ENCODE data around the gene MSN. TPM values are rescaled to one million over a fixed set of nuclear protein-coding genes. Genes with fewer than 3 reads are reported as not detected.
A peak's percentile ranks its signal among the peaks of the same experiment; 100 is the strongest.

The MSN gene
- total RNA-seq, 1 donor from 2014 or later = 131 TPM

- DNase-seq (ENCODE audit: missing footprints) (peak; percentile 76), ATAC-seq (peak; percentile 59)
- intact Hi-C loops (cut with DNase I) = no loop called here
Measured at GRCh38 chrX:65697915-65698796, 30.7 kb downstream of the MSN start.

GRCh38 chrX:65702956-65703355, 35.5 kb downstream of the MSN start:
- DNase-seq (ENCODE audit: missing footprints) (no peak), ATAC-seq (no peak)
- intact Hi-C loops (cut with DNase I) = no loop called here

- DNase-seq (ENCODE audit: missing footprints) (no peak), ATAC-seq (no peak)
- intact Hi-C loops (cut with DNase I) = loop anchor here (5.0 kb wide), 2 partner anchors 38 to 108 kb away; partner anchors contain the start of gene MSN
Measured at GRCh38 chrX:65705439-65705838, 38.0 kb downstream of the MSN start.

- DNase-seq (ENCODE audit: missing footprints) (no peak), ATAC-seq (peak; percentile 91)
- intact Hi-C loops (cut with DNase I) = loop anchor here (5.0 kb wide), 2 partner anchors 39 to 109 kb away; partner anchors contain the start of gene MSN
Measured at GRCh38 chrX:65706041-65706828, 38.8 kb downstream of the MSN start.

- no peak for ATAC-seq
- intact Hi-C loops (cut with DNase I) = loop anchor here (5.0 kb wide), 2 partner anchors 40 to 110 kb away; partner anchors contain the start of gene MSN
Measured at GRCh38 chrX:65707151-65707550, 39.7 kb downstream of the MSN start.

GRCh38 chrX:65712005-65712806, 44.8 kb downstream of the MSN start:
- peak; percentile 26 for ATAC-seq
- no peak for DNase-seq (ENCODE audit: missing footprints)
- intact Hi-C loops (cut with DNase I) = no loop called here

More at GRCh38 chrX:65707151-65707550, 39.7 kb downstream of the MSN start:
- DNase-seq (ENCODE audit: missing footprints) = no peak

- intact Hi-C loops (cut with DNase I) = no loop called here
- ATAC-seq = no peak
Measured at GRCh38 chrX:65718538-65718937, 51.1 kb downstream of the MSN start.

GRCh38 chrX:65720381-65720964, 53.0 kb downstream of the MSN start:
- DNase-seq (ENCODE audit: missing footprints) (no peak), ATAC-seq (no peak)
- intact Hi-C loops (cut with DNase I) = no loop called here

More at GRCh38 chrX:65718538-65718937, 51.1 kb downstream of the MSN start:
- DNase-seq (ENCODE audit: missing footprints) = no peak

- intact Hi-C loops (cut with DNase I) = no loop called here
Measured at GRCh38 chrX:65723706-65724105, 56.3 kb downstream of the MSN start.

GRCh38 chrX:65726715-65727114, 59.3 kb downstream of the MSN start:
- intact Hi-C loops (cut with DNase I) = no loop called here
- DNase-seq (ENCODE audit: missing footprints) = no peak
- no peak for ATAC-seq

More at GRCh38 chrX:65723706-65724105, 56.3 kb downstream of the MSN start:
- DNase-seq (ENCODE audit: missing footprints) (no peak), ATAC-seq (no peak)

GRCh38 chrX:65731684-65732289, 64.3 kb downstream of the MSN start:
- no peak for ATAC-seq
- DNase-seq (ENCODE audit: missing footprints) = no peak
- intact Hi-C loops (cut with DNase I) = no loop called here

GRCh38 chrX:65740909-65741308, 73.5 kb downstream of the MSN start:
- DNase-seq (ENCODE audit: missing footprints) (no peak), ATAC-seq (no peak)
- intact Hi-C loops (cut with DNase I) = loop anchor here (10.0 kb wide), 1 partner anchor 244 kb away; no protein-coding TSS in a partner anchor

GRCh38 chrX:65741823-65742222, 74.4 kb downstream of the MSN start:
- DNase-seq (ENCODE audit: missing footprints) = no peak
- intact Hi-C loops (cut with DNase I) = loop anchor here (10.0 kb wide), 1 partner anchor 243 kb away; no protein-coding TSS in a partner anchor
- no peak for ATAC-seq

- intact Hi-C loops (cut with DNase I) = loop anchor here (10.0 kb wide), 1 partner anchor 240 kb away; no protein-coding TSS in a partner anchor
- no peak for ATAC-seq
- DNase-seq (ENCODE audit: missing footprints) = no peak
Measured at GRCh38 chrX:65744965-65745364, 77.5 kb downstream of the MSN start.

GRCh38 chrX:65745427-65745826, 78.0 kb downstream of the MSN start:
- intact Hi-C loops (cut with DNase I) = loop anchor here (10.0 kb wide), 1 partner anchor 239 kb away; no protein-coding TSS in a partner anchor
- DNase-seq (ENCODE audit: missing footprints) = no peak
- ATAC-seq = no peak

GRCh38 chrX:65745992-65746391, 78.5 kb downstream of the MSN start:
- intact Hi-C loops (cut with DNase I) = loop anchor here (10.0 kb wide), 1 partner anchor 239 kb away; no protein-coding TSS in a partner anchor
- no peak for DNase-seq (ENCODE audit: missing footprints)
- no peak for ATAC-seq

GRCh38 chrX:65750674-65751469, 83.4 kb downstream of the MSN start:
- ATAC-seq (no peak), DNase-seq (ENCODE audit: missing footprints) (no peak)
- intact Hi-C loops (cut with DNase I) = no loop called here

Measured in Right ventricle myocardium inferior (tissue), 1 donor.